GM19324 (cell line): ENCODE results near the gene STK10.

Source experiments
- ATAC-seq: cut with Tn5 transposase; IDR thresholded peaks from one replicate; pipeline ENCODE4 v1.9.1; 2021; ENCODE audit warnings: mild to moderate bottlenecking, moderate library complexity; ENCODE audit not compliant: unreplicated experiment, low FRiP score

The STK10 gene

GRCh38 chr5:171992305-171992704 lies 195.7 kb downstream of the STK10 start:
- ATAC-seq, result no peak
